ENCODE measurements around the gene TDRD3.

Gene TDRD3

DNA sequence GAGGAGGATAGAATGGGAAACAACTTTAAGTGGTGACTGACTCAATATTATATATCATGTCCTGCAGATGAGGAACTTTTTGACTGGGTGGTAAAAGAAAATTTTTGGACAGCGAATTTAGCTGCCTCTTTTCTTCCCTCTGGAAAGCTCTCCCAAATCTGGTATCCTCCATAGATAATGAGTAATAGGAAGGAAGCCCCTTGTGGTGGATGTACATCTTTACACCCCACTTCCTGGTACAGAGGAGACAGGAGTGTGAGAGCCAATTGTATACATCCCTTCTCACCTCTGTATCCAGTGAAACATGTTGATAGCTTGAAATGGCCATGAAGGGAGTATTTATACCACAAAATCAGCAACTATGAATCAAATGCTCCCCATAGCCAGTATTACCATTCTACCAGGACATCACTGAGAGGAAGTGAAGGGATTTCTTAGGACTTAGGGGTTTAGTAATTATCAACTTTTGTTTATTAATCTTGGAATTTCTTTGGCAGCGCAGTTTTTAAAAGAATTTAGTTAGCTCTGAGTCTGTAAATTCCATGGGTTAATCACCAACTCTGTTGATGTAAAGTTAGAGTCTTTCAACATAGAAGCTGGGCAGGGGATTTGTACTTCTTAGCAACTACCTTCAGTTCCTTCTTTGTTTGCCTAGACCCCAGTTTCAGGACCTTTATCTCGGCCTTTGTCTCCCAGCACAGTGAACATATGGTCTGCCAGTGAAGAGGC lies 17.0 kb upstream of the TDRD3 start:
- no peak for DNase-seq (ENCODE audit: low read depth)
- TF ChIP-seq, protein P1, sequence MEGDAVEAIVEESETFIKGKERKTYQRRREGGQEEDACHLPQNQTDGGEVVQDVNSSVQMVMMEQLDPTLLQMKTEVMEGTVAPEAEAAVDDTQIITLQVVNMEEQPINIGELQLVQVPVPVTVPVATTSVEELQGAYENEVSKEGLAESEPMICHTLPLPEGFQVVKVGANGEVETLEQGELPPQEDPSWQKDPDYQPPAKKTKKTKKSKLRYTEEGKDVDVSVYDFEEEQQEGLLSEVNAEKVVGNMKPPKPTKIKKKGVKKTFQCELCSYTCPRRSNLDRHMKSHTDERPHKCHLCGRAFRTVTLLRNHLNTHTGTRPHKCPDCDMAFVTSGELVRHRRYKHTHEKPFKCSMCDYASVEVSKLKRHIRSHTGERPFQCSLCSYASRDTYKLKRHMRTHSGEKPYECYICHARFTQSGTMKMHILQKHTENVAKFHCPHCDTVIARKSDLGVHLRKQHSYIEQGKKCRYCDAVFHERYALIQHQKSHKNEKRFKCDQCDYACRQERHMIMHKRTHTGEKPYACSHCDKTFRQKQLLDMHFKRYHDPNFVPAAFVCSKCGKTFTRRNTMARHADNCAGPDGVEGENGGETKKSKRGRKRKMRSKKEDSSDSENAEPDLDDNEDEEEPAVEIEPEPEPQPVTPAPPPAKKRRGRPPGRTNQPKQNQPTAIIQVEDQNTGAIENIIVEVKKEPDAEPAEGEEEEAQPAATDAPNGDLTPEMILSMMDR (IDR thresholded peaks at IDR 0.05; ENCODE audit: control insufficient read depth, extremely low read depth, insufficient read depth): no peak
- H3K4me3 ChIP-seq (ENCODE audit: low read depth, low read length): no peak overlapping the region

DNA sequence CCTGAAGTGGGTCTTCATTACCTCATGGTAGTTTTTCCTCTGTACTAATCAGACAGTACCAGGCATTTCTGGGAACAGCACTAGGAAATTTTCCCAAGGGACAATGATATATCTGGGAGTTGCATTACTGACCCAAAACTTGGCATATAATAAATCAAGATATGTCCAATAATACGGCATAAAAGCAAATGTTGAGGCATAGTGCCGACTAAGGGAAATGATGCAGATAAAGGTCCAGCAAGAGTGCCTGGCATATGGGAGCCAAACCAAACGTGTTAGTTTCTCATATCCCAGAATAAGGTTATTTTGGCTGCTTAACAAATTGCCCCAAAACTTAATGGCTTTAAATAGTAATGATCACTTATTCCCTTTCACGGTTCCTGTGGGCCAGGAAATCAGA lies 12.1 kb upstream of the TDRD3 start:
- no peak for DNase-seq (ENCODE audit: low read depth)
- no peak overlapping the region for H3K4me3 ChIP-seq (ENCODE audit: low read depth, low read length)
- TF ChIP-seq, protein P1 (IDR thresholded peaks at IDR 0.05; ENCODE audit: control insufficient read depth, extremely low read depth, insufficient read depth): no peak

DNA sequence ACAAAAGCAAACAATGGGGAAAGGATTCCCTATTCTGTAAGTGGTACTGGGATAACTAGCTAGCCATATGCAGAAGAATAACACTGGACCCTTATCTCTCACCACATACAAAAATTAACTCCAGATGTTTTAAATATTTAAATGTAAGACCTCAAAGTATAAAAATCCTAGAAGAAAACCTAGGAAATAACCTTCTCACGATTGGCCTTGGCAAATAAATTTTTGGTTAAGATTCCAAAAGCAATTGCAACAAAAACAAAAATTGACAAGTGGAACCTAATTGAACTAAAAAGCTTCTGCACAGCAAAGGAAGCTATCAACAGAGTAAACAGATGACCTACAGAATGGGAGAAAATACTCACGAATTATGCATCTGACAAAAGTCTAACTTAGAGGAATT lies 10.8 kb upstream of the TDRD3 start:
- no peak for DNase-seq (ENCODE audit: low read depth)
- H3K4me3 ChIP-seq (ENCODE audit: low read depth, low read length): no peak overlapping the region
- TF ChIP-seq, protein P1 (IDR thresholded peaks at IDR 0.05; ENCODE audit: control insufficient read depth, extremely low read depth, insufficient read depth): no peak

DNA sequence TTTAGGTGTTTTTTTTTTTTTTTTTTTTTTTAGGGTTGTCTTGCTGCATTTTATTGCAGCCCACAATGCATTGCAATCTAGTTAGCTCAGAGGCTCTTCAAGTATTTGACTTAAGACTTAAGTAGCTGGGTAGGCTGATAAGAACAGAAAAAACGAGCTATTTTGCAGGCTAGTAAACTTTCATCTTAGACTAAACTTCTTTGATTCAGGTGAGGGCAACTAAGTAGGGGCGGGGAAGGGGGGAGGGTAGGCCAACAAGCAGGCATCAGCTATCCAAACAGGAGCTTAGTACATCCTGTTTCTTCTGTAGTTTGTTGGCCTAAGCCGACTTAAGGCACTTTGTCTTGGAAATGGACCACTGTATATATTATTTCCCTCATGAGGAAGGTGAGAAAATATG lies 4.9 kb upstream of the TDRD3 start:
- no peak overlapping the region for H3K4me3 ChIP-seq (ENCODE audit: low read depth, low read length)
- TF ChIP-seq, protein P1 (IDR thresholded peaks at IDR 0.05; ENCODE audit: control insufficient read depth, extremely low read depth, insufficient read depth): no peak
- no peak for DNase-seq (ENCODE audit: low read depth)

DNA sequence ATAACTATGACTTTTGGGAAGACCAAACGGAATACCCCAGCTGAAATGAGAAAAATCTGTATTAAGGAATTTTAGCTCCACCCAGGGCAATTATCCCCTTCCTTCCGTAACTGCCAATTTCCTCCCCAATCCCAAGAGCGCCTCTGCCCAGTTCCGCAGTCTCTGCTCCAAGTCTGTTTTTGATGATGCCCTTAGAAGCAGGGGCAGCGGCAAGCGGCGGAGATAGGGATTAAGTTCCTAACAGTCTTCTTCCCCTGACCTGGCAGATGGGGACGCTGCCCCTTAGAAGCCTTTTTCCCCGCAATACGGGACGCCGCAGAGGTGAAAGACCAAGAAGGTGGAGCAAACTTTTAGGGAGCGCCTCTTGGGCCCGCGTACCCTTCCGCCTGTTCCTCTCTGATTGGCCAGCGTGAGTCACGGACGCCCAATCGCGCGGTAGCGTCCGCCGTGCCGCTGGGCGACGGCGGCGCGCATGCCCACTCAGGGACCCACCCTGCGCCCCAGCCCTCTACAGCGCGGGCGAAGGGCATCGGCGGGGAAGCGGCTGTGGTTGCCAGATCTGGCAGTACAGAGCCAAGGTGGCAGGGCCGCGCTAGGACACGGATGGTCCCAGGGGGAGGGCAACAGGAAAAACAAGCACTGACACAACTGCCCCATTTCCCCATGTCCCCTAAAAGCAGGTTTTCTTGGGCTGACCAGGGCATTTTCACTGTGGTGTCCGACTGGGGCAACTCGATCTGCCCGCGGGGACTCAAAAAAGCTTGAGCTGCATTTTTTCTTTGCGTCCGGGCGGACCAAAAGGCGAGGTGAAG lies 843 bp upstream of the TDRD3 start:
- TF ChIP-seq, protein P1 (IDR thresholded peaks at IDR 0.05; ENCODE audit: control insufficient read depth, extremely low read depth, insufficient read depth): no peak
- peak; percentile 75 for DNase-seq (ENCODE audit: low read depth)
- H3K4me3 ChIP-seq (ENCODE audit: low read depth, low read length): peak overlapping the region; percentile 71

DNA sequence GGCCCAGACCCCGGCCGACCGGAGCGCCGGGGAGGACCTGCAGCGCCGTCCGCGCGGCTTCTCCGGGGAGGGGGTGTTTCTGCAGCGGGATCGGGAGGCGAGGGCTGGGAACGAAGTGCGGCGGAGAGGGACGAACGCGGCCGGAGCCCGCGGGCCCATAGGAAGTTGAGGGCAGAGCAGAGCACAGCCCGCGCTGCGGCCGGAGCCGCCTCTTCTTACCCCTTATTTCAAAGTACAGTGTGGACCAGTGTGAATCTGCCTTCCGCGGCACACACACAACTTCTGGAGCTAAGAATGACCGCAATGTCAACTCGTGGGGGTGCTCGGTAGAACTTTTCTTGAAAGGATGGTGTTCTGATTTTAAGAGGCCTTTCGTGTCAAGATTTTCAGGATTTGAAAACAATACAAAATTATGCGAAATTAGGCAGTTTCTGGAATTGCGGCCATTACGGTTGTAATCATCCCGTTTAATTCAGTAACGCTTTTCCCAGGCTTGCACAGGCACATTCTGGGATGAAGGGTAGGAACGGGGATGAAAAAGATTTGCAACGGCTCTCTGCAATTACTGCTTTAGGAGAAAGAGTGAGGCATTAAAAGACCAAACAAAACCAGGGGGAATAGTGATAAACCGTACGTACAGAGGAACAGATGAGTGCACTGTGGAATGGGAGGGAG lies 821 bp downstream of the TDRD3 start:
- peak overlapping the region; percentile 71 for H3K4me3 ChIP-seq (ENCODE audit: low read depth, low read length)
- no peak for DNase-seq (ENCODE audit: low read depth)
- TF ChIP-seq, protein P1 (IDR thresholded peaks at IDR 0.05; ENCODE audit: control insufficient read depth, extremely low read depth, insufficient read depth): no peak

Data from LNCaP clone FGC (cell line).